ENCODE results near the gene ADAMTS17.

ADAMTS17 gene

GRCh38 chr15:100167884-100168375 is 173.8 kb downstream of the ADAMTS17 start:
- no peak for TF ChIP-seq CTCF (IDR thresholded peaks at IDR 0.05; ENCODE audit: borderline replicate concordance, control extremely low read depth, extremely low read depth, insufficient read depth, missing control alignments)
- in situ Hi-C loops (cut with MboI; ENCODE audit: low sequenced_read_pairs, unreplicated experiment) = no loop called here
- DNase-seq (ENCODE audit: low spot score) = no peak

DNA sequence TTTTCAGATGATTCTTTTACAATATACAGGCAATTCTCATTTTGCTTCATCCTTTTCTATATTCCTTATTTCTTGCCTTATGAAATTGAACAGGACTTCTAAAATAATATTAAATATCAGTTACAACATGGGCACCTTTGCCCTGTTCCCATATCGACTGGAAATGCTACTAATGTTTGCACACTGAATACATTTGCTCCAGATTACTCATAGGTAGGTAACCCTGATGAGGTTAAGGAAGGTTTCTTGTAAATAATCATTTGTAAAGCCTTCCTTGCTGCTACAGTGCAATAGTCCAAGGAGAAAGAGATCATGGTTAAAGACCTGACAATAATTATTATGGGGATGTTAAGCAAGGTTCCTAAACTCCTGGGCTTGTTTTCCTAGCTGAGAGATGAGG is 175.5 kb downstream of the ADAMTS17 start:
- no peak for TF ChIP-seq CTCF (IDR thresholded peaks at IDR 0.05; ENCODE audit: borderline replicate concordance, control extremely low read depth, extremely low read depth, insufficient read depth, missing control alignments)
- no peak for DNase-seq (ENCODE audit: low spot score)
- in situ Hi-C loops (cut with MboI; ENCODE audit: low sequenced_read_pairs, unreplicated experiment) = no loop called here

- DNase-seq (ENCODE audit: low spot score) = no peak
- no peak for TF ChIP-seq CTCF (IDR thresholded peaks at IDR 0.05; ENCODE audit: borderline replicate concordance, control extremely low read depth, extremely low read depth, insufficient read depth, missing control alignments)
- in situ Hi-C loops (cut with MboI; ENCODE audit: low sequenced_read_pairs, unreplicated experiment) = no loop called here
Observed at GRCh38 chr15:100163961-100164360, 177.8 kb downstream of the ADAMTS17 start.

DNA sequence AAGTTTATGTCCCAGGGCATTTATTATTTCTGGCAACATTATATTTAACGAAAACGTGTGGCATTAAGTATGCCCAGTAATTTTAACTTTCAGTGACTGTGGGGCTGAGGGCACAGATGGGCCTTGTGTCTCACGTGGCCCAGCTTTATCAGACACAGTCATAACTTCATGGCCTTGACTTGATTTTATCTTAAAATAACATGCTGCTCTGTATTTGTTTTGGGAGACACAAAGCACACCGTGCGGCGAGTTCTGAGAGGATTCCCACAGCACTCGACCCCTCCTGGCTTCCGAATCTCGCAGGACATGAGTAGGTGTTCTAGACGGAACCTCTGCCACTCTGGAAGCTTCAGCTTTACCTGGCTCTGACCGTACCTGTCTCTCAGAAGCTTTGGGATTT is 180.8 kb downstream of the ADAMTS17 start:
- TF ChIP-seq CTCF (IDR thresholded peaks at IDR 0.05; ENCODE audit: borderline replicate concordance, control extremely low read depth, extremely low read depth, insufficient read depth, missing control alignments) = no peak
- no peak for DNase-seq (ENCODE audit: low spot score)
- in situ Hi-C loops (cut with MboI; ENCODE audit: low sequenced_read_pairs, unreplicated experiment) = no loop called here

DNA sequence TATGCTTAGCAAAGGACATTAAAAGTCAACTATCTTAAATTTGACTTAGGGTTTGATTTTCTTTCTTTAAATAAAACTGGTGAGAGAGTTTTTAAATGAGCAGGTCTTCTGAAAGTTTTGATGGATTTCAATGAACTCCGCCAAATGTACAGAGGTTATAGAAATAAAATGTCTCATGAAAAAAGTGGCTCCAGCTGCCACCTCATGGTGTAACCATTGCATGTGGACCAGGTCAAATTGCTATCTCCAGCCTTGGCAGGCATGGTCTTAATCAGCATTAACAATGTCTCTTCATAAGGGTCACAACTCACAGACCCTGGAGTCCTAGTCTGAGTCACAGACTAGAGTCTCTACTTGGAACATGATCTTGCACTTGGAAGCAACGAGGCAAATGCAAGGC is 182.3 kb downstream of the ADAMTS17 start:
- TF ChIP-seq CTCF (IDR thresholded peaks at IDR 0.05; ENCODE audit: borderline replicate concordance, control extremely low read depth, extremely low read depth, insufficient read depth, missing control alignments) = no peak

GRCh38 chr15:100158356-100158755 is 183.4 kb downstream of the ADAMTS17 start:
- DNase-seq (ENCODE audit: low spot score) = no peak
- in situ Hi-C loops (cut with MboI; ENCODE audit: low sequenced_read_pairs, unreplicated experiment) = no loop called here

More for the DNA sequence above, 182.3 kb downstream of the ADAMTS17 start:
- in situ Hi-C loops (cut with MboI; ENCODE audit: low sequenced_read_pairs, unreplicated experiment) = no loop called here
- no peak for DNase-seq (ENCODE audit: low spot score)

More at GRCh38 chr15:100158356-100158755, 183.4 kb downstream of the ADAMTS17 start:
- TF ChIP-seq CTCF (IDR thresholded peaks at IDR 0.05; ENCODE audit: borderline replicate concordance, control extremely low read depth, extremely low read depth, insufficient read depth, missing control alignments) = no peak

All from GM13976 (cell line).